Uterus (tissue), 2 donors: ENCODE measurements around the gene FNDC10.

ENCODE experiments used
- POLR2A ChIP-seq, 2 donors: fragments of 450-650 bp; IDR thresholded peaks; one replicate each; pipeline ENCODE4 v1.6.1; 2016; ENCODE audit warnings: antibody characterized with exemption in 2 of 2, mild to moderate bottlenecking in 1 of 2, moderate library complexity in 1 of 2
- TF ChIP-seq, protein P1 (sequence below), 4 experiments: fragments of 200-600 bp in 2 of 4; fragments of 450-650 bp in 2 of 4; sonication (generic) in 2 of 4; IDR thresholded peaks; one replicate each; pipeline ENCODE4 v1.5.1; 2016 to 2019; ENCODE audit warnings: antibody characterized with exemption in 4 of 4, mild to moderate bottlenecking in 2 of 4, moderate library complexity in 1 of 4

DNA sequence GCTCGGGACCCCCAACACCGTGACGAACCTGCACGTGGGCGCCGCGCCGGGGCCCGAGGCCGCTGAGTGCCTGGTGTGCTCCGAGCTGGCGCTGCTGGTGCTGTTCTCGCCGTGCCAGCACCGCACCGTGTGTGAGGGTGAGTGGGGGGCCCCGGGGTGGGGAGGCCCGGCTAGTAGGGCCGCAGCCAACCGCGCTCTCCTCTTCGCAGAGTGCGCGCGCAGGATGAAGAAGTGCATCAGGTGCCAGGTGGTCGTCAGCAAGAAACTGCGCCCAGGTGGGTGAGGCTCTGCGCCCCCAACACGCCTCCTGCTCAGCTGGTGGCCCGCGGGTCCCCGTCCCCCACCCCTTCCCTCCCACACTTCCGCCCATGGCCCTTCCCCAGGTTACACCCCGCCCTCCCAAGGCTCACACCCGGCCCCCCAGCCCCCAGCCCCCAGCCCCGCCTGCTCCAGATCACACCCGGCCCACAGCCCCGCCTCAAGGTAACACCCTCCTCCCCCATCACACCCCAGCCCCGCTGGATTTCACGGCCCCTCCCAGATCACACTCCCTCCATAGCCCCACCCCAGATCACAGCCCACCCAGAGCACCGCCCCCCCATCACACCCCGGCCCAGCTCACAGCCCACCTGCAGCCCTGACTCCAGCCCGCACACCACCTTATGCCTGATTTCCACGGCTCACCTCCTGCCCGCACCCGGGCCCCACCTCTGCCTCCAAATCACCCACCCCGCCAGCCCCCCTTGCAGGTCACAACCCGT lies 29.7 kb upstream of the FNDC10 start:
- TF ChIP-seq, protein P1, sequence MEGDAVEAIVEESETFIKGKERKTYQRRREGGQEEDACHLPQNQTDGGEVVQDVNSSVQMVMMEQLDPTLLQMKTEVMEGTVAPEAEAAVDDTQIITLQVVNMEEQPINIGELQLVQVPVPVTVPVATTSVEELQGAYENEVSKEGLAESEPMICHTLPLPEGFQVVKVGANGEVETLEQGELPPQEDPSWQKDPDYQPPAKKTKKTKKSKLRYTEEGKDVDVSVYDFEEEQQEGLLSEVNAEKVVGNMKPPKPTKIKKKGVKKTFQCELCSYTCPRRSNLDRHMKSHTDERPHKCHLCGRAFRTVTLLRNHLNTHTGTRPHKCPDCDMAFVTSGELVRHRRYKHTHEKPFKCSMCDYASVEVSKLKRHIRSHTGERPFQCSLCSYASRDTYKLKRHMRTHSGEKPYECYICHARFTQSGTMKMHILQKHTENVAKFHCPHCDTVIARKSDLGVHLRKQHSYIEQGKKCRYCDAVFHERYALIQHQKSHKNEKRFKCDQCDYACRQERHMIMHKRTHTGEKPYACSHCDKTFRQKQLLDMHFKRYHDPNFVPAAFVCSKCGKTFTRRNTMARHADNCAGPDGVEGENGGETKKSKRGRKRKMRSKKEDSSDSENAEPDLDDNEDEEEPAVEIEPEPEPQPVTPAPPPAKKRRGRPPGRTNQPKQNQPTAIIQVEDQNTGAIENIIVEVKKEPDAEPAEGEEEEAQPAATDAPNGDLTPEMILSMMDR (IDR thresholded peaks at IDR 0.05), result no peak
- TF ChIP-seq POLR2A (IDR thresholded peaks at IDR 0.05), result no peak
